Vagina (tissue), 2 donors: Measurements from ENCODE around the gene STRN4. TPM values are rescaled to one million over a fixed set of nuclear protein-coding genes. Genes with fewer than 3 reads are reported as not detected.

Experiments used
- DNase-seq, 2 donors: peaks; one replicate each; pipeline ENCODE4 v3.0.0-alpha.2; 2017; ENCODE audit errors: extremely low spot score in 2 of 2
- H3K27ac ChIP-seq: fragments of 200-600 bp; sonication (generic); one replicate; pipeline ENCODE4 v1.5.1; 2019
- H3K27me3 ChIP-seq: fragments of 200-600 bp; sonication (generic); one replicate; pipeline ENCODE4 v1.5.1; 2019
- H3K36me3 ChIP-seq, 2 donors: fragments of 200-600 bp; sonication (generic); one replicate each; pipeline ENCODE4 v1.5.1; 2017 to 2019
- H3K4me1 ChIP-seq: fragments of 200-600 bp; sonication (generic); one replicate; pipeline ENCODE4 v1.5.1; 2019
- H3K4me3 ChIP-seq, 2 donors: fragments of 200-600 bp; sonication (generic); 1 replicate in 1 of 2; 2 replicates in 1 of 2; pipeline ENCODE4 v1.5.1; 2016 to 2019
- H3K9me3 ChIP-seq: fragments of 200-600 bp; sonication (generic); one replicate; pipeline ENCODE4 v1.5.1; 2019
- POLR2A ChIP-seq, 2 donors: fragments of 450-650 bp; IDR thresholded peaks; one replicate each; pipeline ENCODE4 v1.6.1; 2017; ENCODE audit warnings: antibody characterized with exemption in 2 of 2, mild to moderate bottlenecking in 2 of 2, moderate library complexity in 2 of 2
- POLR2AphosphoS5 ChIP-seq, 2 donors: sonication (generic); formaldehyde crosslinking; IDR thresholded peaks; one replicate each; pipeline ENCODE4 v1.9.0; 2017; ENCODE audit warnings: antibody characterized with exemption in 2 of 2, mild to moderate bottlenecking in 2 of 2, low read depth in 1 of 2; ENCODE audit not compliant: insufficient read depth in 1 of 2
- intact Hi-C: fragments of 100-400 bp; cut with DNase I; formaldehyde crosslinking; loops from one replicate; pipeline ENCODE4 v1.15.1; 2023
- total RNA-seq: library from RNA; depleted of rRNA; stranded (reverse); fragments of >200 nt; gene quantifications from one replicate; pipeline ENCODE4 v1.2.3, GENCODE V29; 2016
- TF ChIP-seq, protein P1 (sequence below), 3 experiments: fragments of 450-650 bp in 2 of 3; fragments of 200-600 bp in 1 of 3; sonication (generic) in 1 of 3; IDR thresholded peaks; one replicate each; pipeline ENCODE4 v1.5.1; 2017 to 2019; ENCODE audit warnings: antibody characterized with exemption in 3 of 3, mild to moderate bottlenecking in 2 of 3, moderate library complexity in 2 of 3

The STRN4 gene
- total RNA-seq, 1 donor from 2014 or later = 85.0 TPM

DNA sequence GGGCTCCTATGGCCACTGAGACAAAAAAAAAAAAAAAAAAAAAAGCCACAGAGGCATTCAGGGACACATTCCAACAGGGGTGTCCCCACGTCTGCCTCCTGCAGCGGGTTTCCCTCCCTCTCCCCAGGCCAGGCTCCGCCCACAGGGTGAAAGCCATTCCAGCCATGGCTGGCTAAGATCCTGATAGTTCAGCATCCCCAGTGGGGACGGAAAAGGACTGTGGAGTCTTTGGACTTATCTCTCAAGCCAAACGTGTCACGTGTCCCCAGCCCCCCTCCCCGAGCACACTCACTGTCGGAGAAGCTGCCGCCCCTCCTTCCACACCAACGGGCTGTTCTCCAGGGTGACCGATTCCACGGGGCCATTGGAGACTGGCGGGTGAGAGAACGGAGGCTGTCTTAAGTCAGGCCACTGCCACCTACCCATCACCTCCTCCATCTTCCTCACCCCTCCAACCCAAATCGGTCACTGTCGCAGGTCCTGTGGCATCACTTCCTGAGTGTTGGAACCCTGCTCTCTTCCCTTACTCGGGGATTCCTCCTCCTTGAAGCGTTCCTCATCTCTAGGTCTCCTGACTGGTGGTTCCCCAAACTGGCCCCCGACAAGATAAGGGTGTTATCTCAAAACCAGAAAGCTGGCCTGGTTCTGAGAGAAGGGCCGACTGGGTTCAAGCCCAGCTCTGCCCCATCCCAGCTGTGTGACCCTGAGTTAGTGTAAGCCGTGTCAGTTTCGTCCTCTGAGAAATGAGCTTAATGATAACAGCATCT lies 9.5 kb downstream of the STRN4 start:
- H3K4me3 ChIP-seq = no peak overlapping the region
- peaks cover 35% of the 10 kb centered on the region for H3K4me1 ChIP-seq
- no peak for TF ChIP-seq POLR2A (IDR thresholded peaks at IDR 0.05)
- TF ChIP-seq, protein P1, sequence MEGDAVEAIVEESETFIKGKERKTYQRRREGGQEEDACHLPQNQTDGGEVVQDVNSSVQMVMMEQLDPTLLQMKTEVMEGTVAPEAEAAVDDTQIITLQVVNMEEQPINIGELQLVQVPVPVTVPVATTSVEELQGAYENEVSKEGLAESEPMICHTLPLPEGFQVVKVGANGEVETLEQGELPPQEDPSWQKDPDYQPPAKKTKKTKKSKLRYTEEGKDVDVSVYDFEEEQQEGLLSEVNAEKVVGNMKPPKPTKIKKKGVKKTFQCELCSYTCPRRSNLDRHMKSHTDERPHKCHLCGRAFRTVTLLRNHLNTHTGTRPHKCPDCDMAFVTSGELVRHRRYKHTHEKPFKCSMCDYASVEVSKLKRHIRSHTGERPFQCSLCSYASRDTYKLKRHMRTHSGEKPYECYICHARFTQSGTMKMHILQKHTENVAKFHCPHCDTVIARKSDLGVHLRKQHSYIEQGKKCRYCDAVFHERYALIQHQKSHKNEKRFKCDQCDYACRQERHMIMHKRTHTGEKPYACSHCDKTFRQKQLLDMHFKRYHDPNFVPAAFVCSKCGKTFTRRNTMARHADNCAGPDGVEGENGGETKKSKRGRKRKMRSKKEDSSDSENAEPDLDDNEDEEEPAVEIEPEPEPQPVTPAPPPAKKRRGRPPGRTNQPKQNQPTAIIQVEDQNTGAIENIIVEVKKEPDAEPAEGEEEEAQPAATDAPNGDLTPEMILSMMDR (IDR thresholded peaks at IDR 0.05) = no peak
- TF ChIP-seq POLR2AphosphoS5 (IDR thresholded peaks at IDR 0.05; ENCODE audit: insufficient read depth in 1 of 2, low read depth in 1 of 2) = no peak
- intact Hi-C loops = no loop called here
- no peak overlapping the region for H3K27ac ChIP-seq
- no peaks in the 10 kb centered on the region for H3K27me3 ChIP-seq
- H3K36me3 ChIP-seq = peaks cover 0 to 62% of the 10 kb centered on the region in 2 donors
- no peaks in the 10 kb centered on the region for H3K9me3 ChIP-seq
- no peak for DNase-seq

DNA sequence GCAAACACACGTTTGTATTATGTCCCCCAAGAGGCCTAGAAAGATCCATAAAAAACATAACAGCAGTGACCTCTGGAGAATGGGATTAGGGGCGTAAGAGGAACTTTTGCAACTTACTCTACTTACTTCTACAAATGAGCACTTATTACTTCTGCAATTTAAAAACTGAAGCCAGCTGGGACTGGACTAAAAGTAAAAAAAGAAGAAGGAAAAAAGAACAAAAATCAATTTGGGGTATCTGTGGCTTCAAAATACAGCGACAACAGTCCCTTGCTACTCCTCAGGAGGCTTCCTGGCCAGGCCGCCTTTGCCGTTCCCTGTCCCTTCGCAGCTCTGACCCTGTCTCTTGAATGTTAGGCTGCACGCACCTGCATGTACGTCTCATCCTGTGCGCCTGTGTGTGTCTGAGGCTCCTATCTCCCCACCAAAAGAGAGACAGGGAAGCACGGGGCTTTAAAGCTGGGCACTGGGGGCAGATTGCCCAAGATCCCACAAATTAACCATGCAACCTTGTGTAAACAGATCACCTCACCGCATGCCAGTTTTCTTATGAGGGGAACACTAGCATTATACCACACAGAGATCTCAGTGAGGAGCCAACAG lies 12.5 kb downstream of the STRN4 start:
- no peak for TF ChIP-seq POLR2A (IDR thresholded peaks at IDR 0.05)
- Histone ChIP-seq H3K36me3 (peaks cover 0 to 83% of the 10 kb centered on the region in 2 donors), H3K4me3 (no peak overlapping the region), H3K27ac (no peak overlapping the region), H3K4me1 (peaks cover 25% of the 10 kb centered on the region), H3K9me3 (no peaks in the 10 kb centered on the region), H3K27me3 (no peaks in the 10 kb centered on the region)
- no peak for DNase-seq
- intact Hi-C loops = no loop called here

DNA sequence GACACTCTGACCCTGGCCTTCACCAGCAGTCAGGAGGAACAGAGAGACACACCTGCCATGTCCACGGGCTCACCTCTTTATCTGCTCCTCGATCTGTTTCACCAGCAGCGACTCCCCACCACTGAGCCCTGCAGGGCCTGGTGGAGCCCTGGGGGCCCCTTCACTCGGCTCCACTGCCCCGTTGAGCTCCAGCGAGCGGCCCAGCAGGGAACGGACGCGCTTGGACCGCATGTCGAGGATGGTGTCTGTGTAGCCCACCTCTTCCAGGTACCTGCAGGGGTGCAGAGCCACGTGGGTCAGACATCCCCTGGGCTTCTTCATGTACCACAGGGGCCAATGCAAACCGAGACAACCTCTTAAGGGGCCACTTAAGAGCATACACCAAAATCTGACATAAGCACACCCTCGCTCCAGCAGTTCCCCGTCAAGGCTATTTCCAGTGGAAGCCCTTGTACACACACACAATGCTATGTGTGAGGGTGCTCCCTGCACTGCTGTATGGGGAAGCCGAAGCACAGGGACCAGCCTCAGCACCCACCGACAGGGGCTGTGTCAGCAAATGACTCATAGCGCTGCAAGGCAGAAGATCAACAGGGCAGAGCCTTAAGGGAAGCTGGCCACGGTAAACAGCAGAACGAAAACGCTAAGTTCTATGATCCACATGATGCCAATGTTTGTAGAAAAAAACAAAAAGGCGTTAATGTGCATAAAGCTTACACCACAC lies 13.1 kb downstream of the STRN4 start:
- no peaks in the 10 kb centered on the region for H3K27me3 ChIP-seq
- no peak overlapping the region for H3K27ac ChIP-seq
- intact Hi-C loops = no loop called here

DNA sequence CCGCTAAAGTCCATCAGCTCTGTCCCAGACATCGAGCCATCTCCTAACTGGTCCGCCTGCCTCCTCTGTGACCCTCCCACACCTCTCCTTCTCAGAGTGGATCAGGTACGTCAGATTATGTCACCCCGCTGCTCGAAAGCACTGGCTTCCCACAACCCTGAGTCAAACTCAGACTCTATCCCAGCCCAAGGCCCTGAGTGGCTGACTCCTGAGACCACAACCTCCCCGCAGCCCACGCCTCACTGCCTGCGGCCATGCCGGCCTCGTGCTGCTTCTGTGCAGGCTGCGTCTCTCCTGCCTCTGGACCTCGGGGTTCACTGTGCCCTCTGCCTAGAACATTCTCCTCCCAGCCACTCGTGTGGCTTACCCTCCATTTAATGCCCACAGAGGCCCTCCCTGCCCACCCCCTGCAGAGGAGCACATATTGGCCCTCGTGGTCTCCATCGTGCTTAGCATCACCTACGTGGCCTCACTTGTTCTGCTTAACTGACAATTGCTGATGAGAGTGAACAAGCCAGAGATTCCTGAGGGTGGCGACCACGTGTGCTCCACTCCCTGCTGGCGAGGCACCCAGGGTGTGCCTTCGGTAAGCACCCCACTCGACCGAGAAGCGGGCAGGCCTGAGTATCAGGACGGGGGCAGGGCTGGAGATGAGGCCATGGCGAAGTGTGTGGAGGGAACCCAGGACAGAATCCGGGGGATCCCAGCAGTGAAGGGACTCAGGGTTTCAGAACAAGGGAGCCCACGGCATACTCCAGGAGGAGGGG lies 13.9 kb downstream of the STRN4 start:
- H3K27ac ChIP-seq = no peak overlapping the region
- TF ChIP-seq, protein P1 (IDR thresholded peaks at IDR 0.05) = no peak
- TF ChIP-seq POLR2AphosphoS5 (IDR thresholded peaks at IDR 0.05; ENCODE audit: insufficient read depth in 1 of 2, low read depth in 1 of 2) = no peak
- TF ChIP-seq POLR2A (IDR thresholded peaks at IDR 0.05) = no peak
- peaks cover 31% of the 10 kb centered on the region for H3K4me1 ChIP-seq

More for the DNA sequence above, 13.1 kb downstream of the STRN4 start:
- H3K9me3 ChIP-seq = no peaks in the 10 kb centered on the region
- H3K4me1 ChIP-seq = peaks cover 31% of the 10 kb centered on the region
- no peak overlapping the region for H3K4me3 ChIP-seq
- DNase-seq = no peak
- H3K36me3 ChIP-seq = peaks cover 0 to 85% of the 10 kb centered on the region in 2 donors
- TF ChIP-seq POLR2AphosphoS5 (IDR thresholded peaks at IDR 0.05; ENCODE audit: insufficient read depth in 1 of 2, low read depth in 1 of 2) = no peak
- TF ChIP-seq, protein P1 (IDR thresholded peaks at IDR 0.05) = no peak
- no peak for TF ChIP-seq POLR2A (IDR thresholded peaks at IDR 0.05)

DNA sequence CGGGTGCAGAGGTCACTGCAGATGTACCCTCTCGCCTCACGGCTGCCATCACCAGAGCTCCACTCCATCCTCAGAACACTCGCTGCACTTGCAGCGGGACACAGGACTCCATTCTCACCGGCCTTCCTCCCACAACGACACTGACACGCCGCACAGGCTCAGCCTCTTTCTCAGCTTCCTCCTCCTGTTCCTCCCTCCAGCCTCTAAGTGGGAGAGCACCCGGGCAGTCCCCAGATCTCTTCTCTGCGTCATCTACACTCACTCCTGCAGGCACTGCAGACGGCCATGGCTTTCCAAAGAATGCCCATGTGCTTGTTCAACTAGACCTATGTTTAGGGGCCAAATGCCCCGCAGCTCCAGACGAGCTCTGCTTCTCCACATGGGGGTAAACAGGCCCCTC lies 14.7 kb downstream of the STRN4 start:
- no peaks in the 10 kb centered on the region for H3K9me3 ChIP-seq
- DNase-seq = no peak
- no peaks in the 10 kb centered on the region for H3K27me3 ChIP-seq
- TF ChIP-seq, protein P1 (IDR thresholded peaks at IDR 0.05) = no peak
- TF ChIP-seq POLR2AphosphoS5 (IDR thresholded peaks at IDR 0.05; ENCODE audit: insufficient read depth in 1 of 2, low read depth in 1 of 2) (no peak), POLR2A (IDR thresholded peaks at IDR 0.05) (no peak)
- H3K4me1 ChIP-seq = peaks cover 31% of the 10 kb centered on the region
- no peak overlapping the region for H3K27ac ChIP-seq
- intact Hi-C loops = no loop called here
- no peak overlapping the region for H3K4me3 ChIP-seq
- peaks cover 0 to 84% of the 10 kb centered on the region in 2 donors for H3K36me3 ChIP-seq

More for the DNA sequence above, 13.9 kb downstream of the STRN4 start:
- no peaks in the 10 kb centered on the region for H3K27me3 ChIP-seq
- no peaks in the 10 kb centered on the region for H3K9me3 ChIP-seq
- intact Hi-C loops = no loop called here
- DNase-seq = no peak
- peaks cover 0 to 84% of the 10 kb centered on the region in 2 donors for H3K36me3 ChIP-seq
- no peak overlapping the region for H3K4me3 ChIP-seq
